Cortex of kidney (tissue), 1 donor: ENCODE measurements around the gene LIF.

Experiments used
- DNase-seq: peaks from one replicate; lab custom pipeline; 2025; lab: John Stamatoyannopoulos, UW

LIF gene

DNA sequence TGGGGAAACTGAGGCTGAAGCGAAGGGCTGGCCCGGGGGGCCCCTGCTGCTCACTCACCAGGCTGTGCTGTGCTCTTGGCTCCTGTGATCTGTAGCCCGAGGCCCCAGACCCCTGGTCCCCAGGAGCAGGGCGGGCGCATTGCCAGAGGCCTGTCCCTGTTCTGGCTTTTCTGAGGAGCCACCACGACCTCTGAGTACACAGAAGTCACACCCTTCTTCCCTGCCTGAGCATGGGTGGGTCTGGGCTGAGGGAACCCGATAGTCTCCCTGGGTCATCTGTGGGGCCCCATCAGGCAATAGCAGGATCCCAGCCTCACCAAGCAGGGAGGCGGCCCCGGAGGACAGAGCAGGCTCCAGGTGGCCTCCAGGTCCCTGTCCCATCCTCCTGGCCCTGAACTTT lies 37.6 kb upstream of the LIF start:
- no peak for DNase-seq

DNA sequence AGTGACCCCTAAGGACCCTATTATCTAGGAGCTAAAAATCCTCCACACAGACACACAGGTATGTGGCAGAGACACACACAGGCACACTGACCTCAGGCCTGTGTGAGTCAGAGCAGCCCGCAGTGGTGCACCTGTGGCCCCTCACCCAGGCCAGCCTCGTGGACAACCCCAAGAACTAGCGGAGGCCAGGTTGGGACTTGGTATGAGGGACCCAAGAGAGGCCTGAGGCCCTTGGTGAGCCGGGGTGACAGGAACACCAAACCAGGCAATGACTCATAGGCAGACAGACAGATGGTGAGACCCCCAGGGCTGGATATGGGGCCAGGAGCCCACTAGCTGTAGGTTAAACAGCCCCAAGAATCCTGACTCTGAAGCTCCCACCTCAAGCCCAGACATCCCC lies 36.8 kb upstream of the LIF start:
- no peak for DNase-seq

DNA sequence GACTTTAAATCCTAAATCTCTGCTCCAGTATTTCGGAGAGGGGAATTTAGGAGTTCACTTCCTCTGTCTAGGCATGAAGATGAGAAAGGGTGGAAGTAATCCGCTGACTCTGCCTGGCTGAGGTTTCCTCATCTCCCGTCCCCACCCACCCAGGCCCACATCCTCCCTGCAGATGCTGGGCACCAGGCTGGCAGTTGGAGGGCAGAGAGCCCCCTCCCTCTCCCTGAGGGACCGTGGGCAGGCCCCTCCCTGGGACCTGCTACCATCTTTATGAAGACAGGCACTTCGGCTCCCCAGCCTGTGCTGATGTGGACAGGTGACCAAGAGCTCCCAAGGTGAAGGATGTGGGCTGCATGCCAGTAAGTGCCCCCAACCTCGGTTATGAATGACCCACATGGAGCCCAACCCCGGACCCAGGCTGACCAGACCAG lies 36.1 kb upstream of the LIF start:
- no peak for DNase-seq

DNA sequence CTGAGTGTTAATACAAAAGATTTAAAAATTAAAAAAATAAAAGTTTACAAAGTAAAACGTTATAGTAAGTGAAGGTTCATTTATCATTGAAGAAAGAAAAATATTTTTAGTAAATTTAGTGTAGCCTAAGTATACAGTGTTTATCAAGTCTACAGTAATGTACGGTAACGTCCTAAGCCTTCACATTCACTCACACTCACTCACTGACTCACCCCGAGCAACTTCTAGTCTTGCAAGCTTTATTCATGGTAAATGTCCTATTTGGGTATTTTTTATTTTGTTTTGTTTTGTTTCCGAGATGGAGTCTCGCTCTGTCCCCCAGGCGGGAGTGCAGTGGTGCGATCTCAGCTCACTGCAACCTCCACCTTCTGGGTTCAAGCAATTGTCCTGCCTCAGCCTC lies 33.9 kb upstream of the LIF start:
- no peak for DNase-seq

DNA sequence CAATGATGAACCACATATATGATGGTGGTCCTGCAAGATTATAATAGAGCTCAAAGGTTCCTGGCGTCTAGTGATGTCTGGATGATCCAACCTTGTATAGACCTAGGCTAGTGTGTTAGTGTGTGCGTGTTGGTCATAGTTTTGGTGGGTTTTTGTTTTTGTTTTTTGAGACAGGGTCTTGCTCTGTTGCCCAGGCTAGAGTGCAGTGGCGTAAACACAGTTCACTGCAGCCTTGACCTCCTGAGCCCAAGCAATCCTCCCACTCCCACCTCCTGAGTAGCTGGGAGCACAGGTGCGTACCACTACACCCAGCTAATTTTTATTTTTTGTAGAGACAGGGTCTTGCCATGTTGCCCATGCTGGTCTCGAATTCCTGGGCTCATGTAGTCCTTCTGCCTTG lies 33.4 kb upstream of the LIF start:
- DNase-seq: no peak

DNA sequence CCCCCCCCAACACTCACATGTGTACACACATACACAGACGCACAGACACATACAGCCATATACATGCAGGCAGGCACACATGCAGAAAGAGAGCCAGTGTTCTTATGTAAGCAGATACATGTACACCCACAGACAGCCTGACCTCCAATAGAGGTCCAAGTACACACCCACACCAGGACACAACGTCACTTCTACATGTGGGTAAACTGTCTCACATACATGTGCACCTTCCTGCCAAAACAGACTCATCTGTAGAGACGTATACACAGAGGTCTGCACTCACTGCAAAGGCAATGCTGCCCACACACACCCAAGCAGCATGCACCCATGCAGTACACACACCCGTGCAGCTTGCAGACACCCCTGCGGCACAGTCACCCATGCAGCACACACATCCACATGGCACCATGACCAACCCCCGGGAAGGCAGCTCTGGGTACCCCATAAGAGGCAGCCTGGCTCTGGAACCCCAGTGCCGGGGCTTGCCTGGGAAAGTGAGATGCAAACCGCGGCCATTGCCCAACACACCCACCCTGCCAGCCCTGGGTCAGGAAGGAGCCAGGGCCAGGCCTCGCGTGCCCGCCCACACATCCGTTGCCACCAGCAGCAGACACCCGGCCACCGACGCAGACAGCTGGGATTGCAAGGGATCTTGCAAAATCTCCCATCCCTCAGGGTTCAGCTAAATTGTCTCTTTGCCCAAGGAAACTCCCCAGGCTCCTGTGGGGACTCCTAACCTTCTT lies 32.7 kb upstream of the LIF start:
- no peak for DNase-seq

DNA sequence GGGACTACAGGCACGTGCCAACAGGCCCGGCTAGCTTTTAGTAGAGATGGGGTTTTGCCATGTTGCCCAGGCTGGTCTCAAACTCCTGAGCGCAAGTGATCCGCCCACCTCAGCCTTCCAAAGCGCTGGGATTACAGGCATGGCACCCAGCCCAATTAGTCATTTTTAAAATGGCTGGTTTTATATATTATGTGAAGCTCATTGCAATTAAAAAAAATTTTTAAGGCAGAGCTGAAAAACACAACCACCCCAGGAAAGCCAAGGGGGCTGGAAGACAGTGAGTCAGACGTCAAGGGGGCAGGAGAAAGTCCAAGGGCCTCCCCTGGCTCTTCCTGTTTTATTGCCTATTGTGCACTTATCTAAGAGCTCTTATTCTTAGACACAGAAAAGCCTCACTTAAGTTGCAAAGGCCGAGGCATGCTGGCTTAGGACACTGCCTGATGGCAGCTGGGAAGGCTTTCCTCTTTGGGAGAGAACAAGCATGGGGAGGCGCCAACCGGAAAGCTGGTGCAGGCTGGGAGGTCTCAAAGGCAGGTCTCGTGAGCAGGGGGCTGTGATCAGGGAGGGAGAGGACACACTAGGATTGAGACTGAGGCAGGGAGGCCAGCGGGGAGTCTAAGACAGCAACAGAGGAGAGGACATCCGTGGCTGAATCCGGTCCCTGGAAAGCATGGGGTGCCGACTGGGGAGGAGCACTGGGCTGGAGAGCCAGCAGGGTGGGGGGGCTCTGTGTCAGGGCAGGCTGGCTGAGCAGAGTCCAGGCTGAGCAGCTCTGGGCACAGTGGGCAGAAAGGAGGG lies 31.2 kb upstream of the LIF start:
- DNase-seq: no peak

DNA sequence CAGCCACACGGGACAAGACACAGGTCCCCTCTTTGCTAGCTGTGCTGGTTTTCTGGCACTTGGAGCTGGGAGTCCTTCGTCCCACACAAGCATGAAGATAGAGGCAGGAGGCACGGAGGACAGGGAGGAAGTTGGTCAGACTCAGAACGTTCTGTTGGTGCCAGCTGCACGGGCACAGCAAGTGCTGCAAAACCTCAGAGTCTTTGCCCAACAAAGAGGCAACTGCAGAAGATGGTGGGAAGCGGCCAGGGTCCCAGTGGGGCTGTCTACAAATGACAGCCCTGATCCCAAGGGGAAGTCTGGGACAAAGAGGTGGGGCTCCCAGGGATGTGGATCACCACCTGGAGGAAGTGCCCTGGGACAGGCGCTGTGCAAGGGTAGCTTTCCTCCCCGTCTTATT lies 29.5 kb upstream of the LIF start:
- no peak for DNase-seq

DNA sequence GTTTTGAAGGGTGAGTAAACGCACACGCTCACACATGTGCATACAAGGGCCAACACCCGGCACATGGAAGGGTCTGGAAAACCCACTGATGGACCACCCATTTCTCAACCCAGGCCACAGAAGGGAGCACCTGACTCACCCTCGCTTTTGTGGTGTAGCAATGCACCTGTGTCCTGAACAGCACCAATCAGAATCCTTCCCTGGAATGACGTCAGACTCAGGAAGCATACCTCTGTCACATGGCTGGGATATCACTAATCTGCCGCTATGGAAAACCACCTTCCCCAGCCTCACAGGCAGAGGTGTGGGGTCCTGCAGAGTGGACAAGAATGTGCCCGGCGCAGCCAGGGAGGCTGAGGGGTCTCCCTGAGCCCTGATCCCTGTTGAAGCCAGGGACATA lies 29.1 kb upstream of the LIF start:
- no peak for DNase-seq

DNA sequence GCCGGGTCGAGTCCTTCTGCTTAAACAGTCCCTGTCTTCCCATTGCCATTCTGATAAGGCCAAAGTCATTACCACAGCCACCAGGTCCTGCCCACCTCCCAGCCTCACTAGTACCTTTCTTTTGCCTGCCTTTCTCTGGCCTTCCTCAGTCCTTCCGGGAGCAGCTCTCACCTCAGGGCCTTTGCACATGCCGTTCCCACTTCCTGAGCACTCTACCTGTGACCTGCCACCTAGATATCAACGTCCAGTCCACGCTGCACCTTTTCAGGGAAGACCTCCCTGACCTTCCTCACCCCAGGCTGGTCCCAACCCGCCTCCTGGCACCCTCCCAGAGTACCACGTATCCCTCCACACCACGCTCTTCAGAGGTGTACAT lies 27.9 kb upstream of the LIF start:
- no peak for DNase-seq

DNA sequence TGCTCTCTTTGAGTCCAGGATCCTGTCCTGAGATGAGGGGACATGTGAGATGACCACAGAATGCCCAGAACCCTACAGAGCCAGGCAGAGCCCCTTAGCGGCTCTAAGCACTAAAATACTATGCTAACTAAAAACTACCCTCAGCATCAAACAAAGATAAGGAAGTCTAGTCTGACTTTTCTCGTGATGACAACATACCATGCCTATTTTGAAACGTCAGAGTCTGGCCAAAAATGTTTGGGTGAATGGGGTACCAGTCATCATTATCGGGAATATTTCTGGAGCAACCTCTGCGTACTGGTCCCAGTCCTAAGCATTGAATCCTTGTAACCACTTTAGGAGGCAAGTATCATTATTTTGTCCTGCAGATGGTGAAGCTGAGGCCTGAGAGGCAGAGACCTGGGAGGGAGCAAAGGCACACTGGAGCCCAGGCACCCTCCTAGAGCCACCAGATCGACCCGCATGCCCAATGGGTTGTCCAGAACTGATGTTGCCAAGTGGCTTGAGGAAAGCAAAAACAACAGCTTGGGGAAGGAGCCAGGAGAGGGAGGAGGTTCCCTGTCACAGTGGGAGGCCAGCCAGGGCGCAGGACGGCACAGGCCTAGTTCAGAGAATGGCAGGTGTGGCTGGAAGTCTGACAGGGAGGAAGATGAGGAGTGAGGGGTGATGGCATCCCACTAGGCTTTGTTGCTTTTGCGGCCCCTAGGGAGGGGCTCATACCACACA lies 27.3 kb upstream of the LIF start:
- no peak for DNase-seq

DNA sequence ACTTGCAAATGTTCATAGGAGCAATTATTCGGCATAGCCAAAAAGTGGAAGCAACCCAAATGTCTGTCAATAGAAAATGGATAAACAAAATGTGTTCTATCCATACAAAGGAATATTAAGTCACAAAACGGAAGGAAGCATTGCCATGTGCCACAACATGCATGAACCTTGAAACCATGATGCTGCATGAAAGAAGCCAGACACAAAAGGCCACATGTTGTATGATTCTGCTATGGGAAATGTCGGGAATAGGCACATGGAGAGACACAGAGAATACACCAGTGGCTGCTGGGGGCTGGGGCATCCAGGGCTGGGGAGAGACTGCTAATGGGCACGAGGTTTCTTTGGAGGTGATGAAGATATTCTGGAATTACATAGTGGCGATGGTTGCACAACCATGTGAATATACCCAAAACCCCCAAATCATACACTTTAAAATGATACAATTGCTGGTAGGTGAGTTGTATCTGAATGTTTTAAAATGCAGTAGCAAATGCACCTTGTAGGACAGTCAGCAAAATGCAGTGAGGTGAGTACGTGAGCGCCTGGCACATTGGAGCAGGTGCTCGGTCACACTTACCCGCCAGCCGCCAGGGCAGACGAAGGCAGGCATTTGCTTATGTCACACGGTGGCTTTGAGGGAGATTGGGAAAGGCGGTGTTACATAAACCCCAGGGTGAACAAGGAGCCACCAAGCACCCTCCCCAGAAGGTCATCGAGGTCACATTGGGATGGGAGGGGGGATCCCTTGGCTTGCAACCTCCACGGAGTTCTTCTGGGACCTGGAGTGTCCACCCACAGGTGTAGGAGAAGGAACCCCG lies 26.4 kb upstream of the LIF start:
- DNase-seq: no peak

DNA sequence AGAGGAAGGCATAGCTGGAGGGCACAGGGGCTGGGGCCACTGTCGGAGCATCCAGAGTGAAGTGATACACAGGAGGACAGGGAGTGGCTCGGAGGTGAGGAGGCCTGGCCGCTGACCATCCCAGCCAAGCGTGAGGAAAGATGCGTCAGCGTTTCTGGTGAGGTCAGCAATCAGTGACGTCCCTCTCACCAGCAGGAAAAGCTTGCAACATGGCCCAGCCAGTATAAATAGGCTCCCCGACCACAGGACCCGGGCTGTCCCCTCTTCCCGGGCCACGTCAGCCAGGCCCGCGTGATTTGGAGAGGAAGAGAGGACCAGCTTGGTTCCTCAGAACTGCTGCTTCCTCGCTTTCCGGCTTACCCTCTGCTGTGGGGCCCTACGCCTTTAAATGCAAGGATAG lies 24.3 kb upstream of the LIF start:
- no peak for DNase-seq

DNA sequence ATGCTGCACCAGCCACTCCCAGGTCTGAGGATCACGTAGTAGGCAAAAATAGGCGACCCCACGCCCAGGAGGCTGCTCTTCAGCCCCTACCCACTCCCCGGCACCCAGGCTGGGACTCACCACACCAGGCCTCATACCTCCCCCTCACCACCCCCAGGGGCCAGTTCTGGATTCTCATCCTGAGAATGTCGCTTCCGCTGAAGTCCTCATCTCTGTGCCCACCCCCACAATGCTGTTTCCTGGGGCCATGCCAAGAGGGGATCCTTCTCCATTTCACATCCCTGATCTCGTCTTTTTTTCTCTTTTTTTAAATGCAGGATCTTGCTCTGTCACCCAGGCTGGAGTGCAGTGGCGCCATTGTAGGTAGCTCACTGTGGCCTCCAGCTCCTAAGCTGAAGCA lies 21.8 kb upstream of the LIF start:
- no peak for DNase-seq

DNA sequence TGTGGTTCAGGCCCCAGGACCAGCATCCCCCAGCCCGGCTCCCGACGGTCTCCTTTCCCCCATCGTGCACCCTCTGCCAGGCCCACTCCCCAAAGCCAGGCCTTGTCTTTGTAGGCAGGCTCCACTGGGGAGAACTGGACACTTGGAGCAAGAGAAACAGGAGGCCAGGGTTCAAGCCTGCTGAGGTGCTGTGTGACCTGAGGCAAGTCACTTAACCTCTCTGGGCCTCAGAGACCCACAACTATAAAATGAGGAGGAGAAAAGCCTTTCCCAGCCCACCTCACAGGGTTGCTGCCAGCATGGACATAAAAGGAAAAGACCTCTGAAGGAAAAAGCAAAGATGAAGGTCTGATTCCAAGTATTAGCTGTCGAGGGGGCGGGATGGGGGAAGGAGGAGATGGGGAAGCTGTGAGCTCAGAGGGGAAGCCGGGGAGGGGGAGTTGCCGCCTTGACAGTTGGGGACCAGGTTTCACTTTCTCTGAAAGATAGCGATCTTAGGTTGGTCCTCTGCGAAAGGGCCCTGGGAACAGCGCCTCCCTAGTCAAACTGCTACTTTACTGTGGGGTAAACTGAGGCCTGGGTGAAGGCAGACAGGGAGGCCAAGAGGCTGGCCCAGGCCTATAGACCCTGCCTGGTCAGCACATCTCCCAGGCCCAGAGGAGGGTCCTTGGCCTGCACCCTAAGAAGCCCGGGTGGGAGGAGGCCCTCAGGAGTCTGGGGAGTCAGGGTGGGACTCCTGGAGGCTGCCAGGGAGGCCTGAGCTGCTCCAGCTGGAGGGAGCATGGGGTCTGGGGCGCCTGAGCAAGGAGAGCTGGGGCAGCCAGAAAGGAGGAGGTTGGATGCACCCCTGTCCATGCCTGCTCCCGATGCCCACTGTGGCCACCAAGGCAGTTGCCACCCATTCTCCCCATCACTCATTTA lies 21.1 kb upstream of the LIF start:
- no peak for DNase-seq

DNA sequence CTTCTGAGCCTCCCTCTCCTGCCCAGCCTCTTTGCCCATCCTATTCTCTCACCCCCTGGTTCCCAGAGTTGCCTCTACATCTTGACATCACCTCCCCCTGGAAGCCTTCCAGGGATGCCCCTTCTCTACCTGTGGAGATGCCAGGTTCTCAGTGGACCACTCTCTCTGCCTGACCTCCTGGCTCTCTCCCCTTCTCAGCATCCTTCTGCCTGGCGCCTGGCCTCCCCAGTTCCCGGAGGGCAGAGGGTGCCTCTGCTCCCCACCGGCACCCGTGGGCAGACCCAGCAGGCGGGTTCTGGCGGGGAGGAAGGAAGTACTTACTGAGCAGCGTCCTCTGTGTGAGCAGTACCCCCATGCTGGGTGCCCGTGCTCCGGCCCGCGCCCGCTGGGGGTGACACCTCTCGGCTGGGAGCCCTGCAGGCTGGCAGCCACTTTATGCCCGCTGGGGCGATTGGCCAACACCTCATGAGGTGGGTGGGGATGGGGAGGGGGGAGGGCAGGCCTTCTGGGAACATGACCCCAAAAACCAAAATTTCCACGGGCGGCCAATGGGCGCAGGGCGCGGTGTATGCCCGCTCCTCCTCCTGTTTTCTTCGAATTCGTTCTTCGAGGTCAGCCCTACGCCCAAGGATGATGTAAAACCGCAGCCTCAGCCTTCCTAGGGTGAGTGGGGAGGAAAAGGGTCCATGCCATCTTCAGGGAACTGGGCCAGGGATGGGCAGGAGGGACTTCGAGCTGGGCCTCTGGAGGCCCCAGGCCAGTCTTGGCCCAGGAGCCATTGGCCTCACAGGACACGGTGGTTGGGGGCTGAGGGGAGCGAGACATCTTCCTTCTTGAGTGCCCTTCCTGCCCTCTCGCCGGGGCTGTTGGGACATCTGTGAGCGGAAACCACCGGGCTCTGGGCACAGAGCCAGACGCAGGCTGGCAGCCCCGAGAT lies 20.2 kb upstream of the LIF start, which contains the start of gene OSM:
Gene OSM, minus strand, starts transcription at position 407 of the 937 bp plus-strand sequence. Its CDS starts 52 bp downstream, at position 355.
- no peak for DNase-seq

DNA sequence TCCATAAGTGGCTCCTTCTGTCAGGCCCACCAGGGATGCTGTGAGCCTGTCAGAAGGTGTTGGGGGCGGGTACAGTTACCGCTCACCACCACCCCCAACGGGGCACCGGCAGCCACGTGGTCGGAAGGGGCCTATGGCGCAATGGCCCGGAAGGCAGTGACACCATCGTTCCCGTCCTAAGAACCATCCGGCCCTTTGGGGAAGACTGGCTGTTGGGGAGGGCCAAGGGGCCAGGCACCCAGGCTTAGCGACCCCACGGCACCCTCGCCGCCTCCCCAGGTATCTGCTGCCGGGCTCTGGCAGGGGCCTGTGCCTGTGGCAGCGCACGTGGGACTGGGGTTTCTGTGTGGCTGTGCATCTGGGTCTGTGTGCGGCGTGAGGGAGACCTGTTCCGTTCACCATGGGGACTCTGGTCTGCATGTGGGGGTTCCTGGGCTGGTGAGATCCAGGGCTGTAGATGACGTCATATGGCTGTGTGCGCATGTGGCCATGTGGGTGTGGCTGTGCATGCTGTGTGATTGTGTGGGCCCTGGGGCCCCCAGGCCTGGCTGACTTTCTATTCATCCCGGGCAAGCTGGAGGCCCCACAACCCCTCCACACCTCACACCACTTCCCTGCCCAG lies 19.4 kb upstream of the LIF start:
- no peak for DNase-seq

DNA sequence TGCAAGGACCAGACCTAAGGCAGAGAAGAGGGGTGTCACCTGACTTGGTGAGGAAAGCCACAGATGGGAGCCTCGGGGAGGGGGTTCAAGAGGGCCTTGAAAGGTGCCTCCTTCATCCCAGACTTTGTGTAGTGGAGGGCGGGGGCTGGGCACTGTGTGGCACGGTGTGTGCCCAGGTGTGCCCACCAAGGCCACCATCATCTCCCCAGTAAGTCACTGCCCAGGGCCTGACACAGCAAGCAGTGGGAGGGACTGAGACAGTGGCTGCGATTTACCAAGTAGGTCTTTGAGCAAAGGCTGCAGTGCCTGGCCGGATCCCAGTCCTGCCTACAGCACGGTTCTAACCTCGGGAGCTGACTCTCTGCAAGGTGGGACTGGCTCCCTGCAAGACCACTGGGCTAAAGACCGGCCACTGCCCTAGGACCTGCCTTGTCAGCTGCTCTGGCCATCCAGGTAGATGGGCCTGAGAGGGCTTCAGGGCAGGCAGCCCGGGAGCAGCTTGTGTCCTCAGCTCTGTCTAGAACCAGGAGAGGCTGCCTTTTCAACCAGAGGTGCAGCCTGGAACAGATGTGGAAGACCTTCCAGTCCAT lies 18.7 kb upstream of the LIF start:
- DNase-seq: no peak

DNA sequence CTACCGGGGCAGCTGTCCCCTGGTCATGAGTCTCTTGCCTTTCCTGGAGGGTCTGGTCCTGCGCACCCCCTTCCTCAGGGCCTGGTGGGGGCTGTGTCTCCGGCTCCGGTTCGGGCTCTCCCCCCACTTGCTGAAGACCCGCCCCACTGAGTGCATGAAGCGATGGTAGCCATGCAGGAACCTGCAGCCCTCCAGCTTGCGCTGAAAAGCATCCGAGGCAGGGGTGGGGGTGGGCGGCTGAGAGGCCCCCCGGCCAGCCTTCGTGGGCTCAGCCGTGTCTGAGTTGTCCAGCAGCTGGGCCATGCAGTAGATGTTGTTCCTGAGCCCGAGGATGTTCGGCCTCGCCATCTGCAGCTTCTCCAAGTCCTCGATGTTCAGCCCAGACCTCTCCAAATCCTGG lies 17.3 kb upstream of the LIF start:
- no peak for DNase-seq
